GM12878 (cell line): Measurements from ENCODE around the gene CSRNP2. TPM values are rescaled to one million over a fixed set of nuclear protein-coding genes. Genes with fewer than 3 reads are reported as not detected.

Experiments
- ATAC-seq: fragments of 200-7000 bp; cut with Tn5 transposase; 3 replicates; pipeline ENCODE4 v1.9.1; 2020; ENCODE audit warnings: mild to moderate bottlenecking, moderate library complexity
- BruUV-seq: library from RNA; stranded (reverse); fragments of 400-500 nt; replicated peaks from 2 replicates; lab custom pipeline; 2021; lab: Mats Ljungman, UMichigan
- CTCF ChIA-PET: fragments of 300-600 bp; sonication (Branson Sonifier 250); formaldehyde crosslinking; extraction: SDS; loops from one replicate; lab custom pipeline; 2021; ENCODE audit warnings: inconsistent platforms; lab: Yijun Ruan, JAX
- POLR2A ChIA-PET: fragments of 350-600 bp; formaldehyde crosslinking; extraction: SDS; loops from one replicate; lab custom pipeline; 2021; ENCODE audit warnings: inconsistent platforms; lab: Charles Lee
- RAD21 ChIA-PET: fragments of 300-600 bp; sonication (Branson Sonifier 250); formaldehyde crosslinking; loops from one replicate; lab custom pipeline; 2023; ENCODE audit warnings: antibody characterized with exemption; ENCODE audit not compliant: unreplicated experiment; lab: Charles Lee
- SMC1A ChIA-PET: fragments of 300-600 bp; sonication (Branson Sonifier 250); formaldehyde crosslinking; loops from one replicate; lab custom pipeline; 2023; ENCODE audit not compliant: unreplicated experiment, uncharacterized antibody; lab: Charles Lee
- DNase-seq: peaks from one replicate; pipeline ENCODE4 v3.0.0-alpha.2; 2011; ENCODE audit warnings: low read depth, low spot score
- FAIRE-seq: peaks from 3 replicates; lab custom pipeline; 2011; peaks lifted over from hg19 to GRCh38; lab: Jason Lieb, UNC
- H2AFZ ChIP-seq: 2 replicates; pipeline ENCODE4 v1.6.0; 2011; ENCODE audit warnings: low read depth, low read length, control low read depth; ENCODE audit not compliant: control insufficient read depth
- H3K27ac ChIP-seq: 2 replicates; pipeline ENCODE4 v1.5.1; 2011; ENCODE audit warnings: control low read depth; ENCODE audit not compliant: control insufficient read depth, insufficient read depth
- H3K27me3 ChIP-seq, 2 experiments: replicated peaks in 1 of 2; 2 replicates each; pipeline versions ENCODE4 v1.6.0 to v1.6.1; 2011; ENCODE audit warnings: low read length in 1 of 2; ENCODE audit not compliant: control insufficient read depth in 2 of 2, insufficient read depth in 2 of 2
- H3K36me3 ChIP-seq, 2 experiments: 2 replicates each; pipeline ENCODE4 v1.5.1; 2011; ENCODE audit warnings: low read length in 1 of 2; ENCODE audit not compliant: control insufficient read depth in 2 of 2, insufficient read depth in 2 of 2
- H3K4me1 ChIP-seq: 2 replicates; pipeline ENCODE4 v1.6.1; 2011; ENCODE audit warnings: mild to moderate bottlenecking, low read length, moderate library complexity, mixed read lengths; ENCODE audit not compliant: control insufficient read depth, insufficient read depth
- H3K4me2 ChIP-seq: 2 replicates; pipeline ENCODE4 v1.6.0; 2011; ENCODE audit warnings: control low read depth; ENCODE audit not compliant: control insufficient read depth, insufficient read depth
- H3K4me3 ChIP-seq: fragments of 200-600 bp; sonication (generic); 2 replicates; pipeline ENCODE4 v1.5.1; 2016
- H3K79me2 ChIP-seq: 2 replicates; pipeline ENCODE4 v1.6.0; 2011; ENCODE audit warnings: low read length; ENCODE audit not compliant: control insufficient read depth, insufficient read depth
- H3K9ac ChIP-seq: 2 replicates; pipeline ENCODE4 v1.8.0; 2011; ENCODE audit warnings: low read length, control low read depth, mixed read lengths; ENCODE audit not compliant: control insufficient read depth, insufficient read depth
- H3K9me3 ChIP-seq: replicated peaks from 3 replicates; pipeline ENCODE4 v1.5.1; 2011; ENCODE audit warnings: mild to moderate bottlenecking, low read length; ENCODE audit not compliant: control insufficient read depth, insufficient read depth
- H4K20me1 ChIP-seq: 2 replicates; pipeline ENCODE4 v1.6.0; 2011; ENCODE audit not compliant: control insufficient read depth, insufficient read depth
- CREB1 ChIP-seq: IDR thresholded peaks from 2 replicates; pipeline ENCODE4 v1.6.1; 2012; ENCODE audit warnings: low read depth, mild to moderate bottlenecking, inconsistent platforms
- WGBS: methylation state at CpG from one replicate; pipeline ENCODE4 v1.1.6; 2016; ENCODE audit warnings: low lambda C conversion rate; ENCODE audit not compliant: insufficient replicate concordance, insufficient coverage; ENCODE audit errors: missing lambda C conversion rate; 5-methylcytosine and 5-hydroxymethylcytosine counted together
- in situ Hi-C: fragments of 300-500 bp; cut with MboI; formaldehyde crosslinking; loops from 9 replicates; pipeline ENCODE4 v1.14.3; 2018; ENCODE audit warnings: mixed read lengths
- intact Hi-C: fragments of 100-400 bp; cut with micrococcal nuclease; formaldehyde crosslinking; loops from one replicate; pipeline ENCODE4 v1.14.2; 2022; ENCODE audit not compliant: unreplicated experiment
- polyA plus RNA-seq, 11 experiments: library from polyadenylated mRNA; depleted of rRNA in 4 of 11; unstranded in 6 of 11; stranded (reverse) in 5 of 11; fragments of >200 nt; fragmentation: Nextera tagmentation in 4 of 11; fragmentation: Illumina TruSeq in 1 of 11; extraction: Ambion mirVana in 4 of 11; extraction: Trizol in 1 of 11; gene quantifications; 1 replicate in 1 of 11; 2 replicates in 10 of 11; pipeline versions ENCODE4 v1.2.1 to v1.2.3, GENCODE V29; 2011 to 2016; ENCODE audit warnings: inconsistent platforms in 2 of 11, missing spikeins in 2 of 11, low read depth in 1 of 11
- total RNA-seq, 4 experiments: library from RNA; depleted of rRNA in 3 of 4; stranded (reverse); fragments of >200 nt in 3 of 4; fragmentation: Illumina TruSeq in 1 of 4; extraction: Trizol in 1 of 4; gene quantifications; 2 replicates each; pipeline versions ENCODE4 v1.2.1 to v1.2.3, GENCODE V29; 2013 to 2021
- TF ChIP-seq, protein P1 (sequence below): IDR thresholded peaks from 2 replicates; pipeline ENCODE4 v1.6.1; 2012; ENCODE audit warnings: low read depth, low read length, improper control_type of control experiment
- TF ChIP-seq, protein P2 (sequence below): fragments of 150-350 bp; IDR thresholded peaks from 2 replicates; pipeline ENCODE4 v1.6.1; 2014; ENCODE audit warnings: mild to moderate bottlenecking, low read depth, low read length

CSRNP2 gene
- total and polyA plus RNA-seq, 10 of the 15 experiments (the other 5 are each of a cell fraction or from before 2014, with no cell fraction given) = 1.2 to 12.1 (median 6.3) TPM

DNA sequence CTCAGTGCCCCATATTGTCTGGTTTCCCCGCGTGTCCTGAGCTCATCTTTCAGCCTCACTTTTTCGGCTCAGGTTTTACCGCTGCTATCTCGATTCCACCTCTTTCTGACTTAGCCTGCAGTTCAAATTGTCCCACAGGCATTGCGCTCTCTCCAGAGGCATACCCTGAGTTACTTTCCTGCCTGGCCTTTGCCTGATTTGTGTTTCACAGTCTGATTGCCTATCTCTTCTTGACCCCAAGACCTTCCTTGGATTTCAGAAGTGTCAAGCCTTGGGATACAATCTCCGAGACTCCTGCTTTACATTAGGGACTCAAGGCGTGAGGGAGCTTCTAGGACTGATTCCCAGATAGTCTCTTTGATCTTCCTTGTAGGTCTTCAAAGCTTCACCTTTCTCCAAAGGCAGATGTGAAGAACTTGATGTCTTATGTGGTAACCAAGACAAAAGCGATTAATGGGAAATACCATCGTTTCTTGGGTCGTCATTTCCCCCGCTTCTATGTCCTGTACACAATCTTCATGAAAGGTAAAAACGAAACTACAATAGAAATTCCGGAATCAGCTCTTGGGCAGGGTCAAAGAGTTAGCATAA, 34.6 kb downstream of the CSRNP2 start:
- ChIA-PET SMC1A (interaction anchor here (0.5 to 1.5 kb wide), 13 partner anchors 11 to 362 kb away, joined by 3 to 9 read pairs (median 3); partner anchors contain the start of gene CSRNP2), RAD21 (interaction anchor here (0.8 to 4.2 kb wide), 7 partner anchors 27 to 292 kb away, joined by 3 to 26 read pairs (median 4); no protein-coding TSS in a partner anchor), POLR2A (interaction anchor here (0.6 to 1.6 kb wide), 8 partner anchors 22 to 293 kb away, joined by 3 to 7 read pairs (median 3); partner anchors contain the start of genes DAZAP2, POU6F1 and SLC11A2), CTCF (interaction anchor here (0.9 to 6.1 kb wide), 8 partner anchors 22 to 293 kb away, joined by 3 to 61 read pairs (median 4); partner anchors contain the start of genes POU6F1 and SLC11A2)
- H3K36me3 ChIP-seq = peaks cover 0 to 6% of the 10 kb centered on the region in 2 experiments; a peak in 2 of 4 replicates
- H3K9ac ChIP-seq = peak overlapping the region; percentile 99
- intact Hi-C loops = loop anchor here (2.0 to 5.0 kb wide), 3 partner anchors 34 to 204 kb away; partner anchors contain the start of genes CSRNP2 and DAZAP2
- TF ChIP-seq CREB1 = peak; percentile 11; the same call in 1 of the 2 replicates
- TF ChIP-seq, protein P1, sequence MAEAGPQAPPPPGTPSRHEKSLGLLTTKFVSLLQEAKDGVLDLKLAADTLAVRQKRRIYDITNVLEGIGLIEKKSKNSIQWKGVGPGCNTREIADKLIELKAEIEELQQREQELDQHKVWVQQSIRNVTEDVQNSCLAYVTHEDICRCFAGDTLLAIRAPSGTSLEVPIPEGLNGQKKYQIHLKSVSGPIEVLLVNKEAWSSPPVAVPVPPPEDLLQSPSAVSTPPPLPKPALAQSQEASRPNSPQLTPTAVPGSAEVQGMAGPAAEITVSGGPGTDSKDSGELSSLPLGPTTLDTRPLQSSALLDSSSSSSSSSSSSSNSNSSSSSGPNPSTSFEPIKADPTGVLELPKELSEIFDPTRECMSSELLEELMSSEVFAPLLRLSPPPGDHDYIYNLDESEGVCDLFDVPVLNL = no peak
- TF ChIP-seq, protein P2, sequence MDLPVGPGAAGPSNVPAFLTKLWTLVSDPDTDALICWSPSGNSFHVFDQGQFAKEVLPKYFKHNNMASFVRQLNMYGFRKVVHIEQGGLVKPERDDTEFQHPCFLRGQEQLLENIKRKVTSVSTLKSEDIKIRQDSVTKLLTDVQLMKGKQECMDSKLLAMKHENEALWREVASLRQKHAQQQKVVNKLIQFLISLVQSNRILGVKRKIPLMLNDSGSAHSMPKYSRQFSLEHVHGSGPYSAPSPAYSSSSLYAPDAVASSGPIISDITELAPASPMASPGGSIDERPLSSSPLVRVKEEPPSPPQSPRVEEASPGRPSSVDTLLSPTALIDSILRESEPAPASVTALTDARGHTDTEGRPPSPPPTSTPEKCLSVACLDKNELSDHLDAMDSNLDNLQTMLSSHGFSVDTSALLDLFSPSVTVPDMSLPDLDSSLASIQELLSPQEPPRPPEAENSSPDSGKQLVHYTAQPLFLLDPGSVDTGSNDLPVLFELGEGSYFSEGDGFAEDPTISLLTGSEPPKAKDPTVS = no peak
- BruUV-seq = TSS peak; percentile 77
- no peaks in the 10 kb centered on the region for H3K9me3 ChIP-seq
- DNase-seq (no peak), ATAC-seq (peak; percentile 9; the same call in 2 of the 3 replicates), FAIRE-seq (no peak)
- H3K79me2 ChIP-seq = peaks cover 25% of the 10 kb centered on the region
- peak overlapping the region; percentile 88 for H3K4me2 ChIP-seq
- in situ Hi-C loops = loop anchor here (5.0 kb wide), 1 partner anchor 294 kb away; no protein-coding TSS in a partner anchor
- no peaks in the 10 kb centered on the region for H3K27me3 ChIP-seq
- H3K4me1 ChIP-seq = peaks cover 6% of the 10 kb centered on the region
- peak overlapping the region; percentile 96 for H3K27ac ChIP-seq
- H4K20me1 ChIP-seq = no peaks in the 10 kb centered on the region
- H2AFZ ChIP-seq = peak overlapping the region; percentile 94
- H3K4me3 ChIP-seq = peak overlapping the region; percentile 94
- WGBS = 1% methylated on average over 14 of the region's 14 CpGs
